Measurements from ENCODE around the gene ALDH3B1.
"Not testable (repeated sequence)": the region's sequence is repeated elsewhere in the genome, so short reads cannot be mapped to it uniquely, and the experiment has no call there.

- TF ChIP-seq CTCF (IDR thresholded peaks at IDR 0.05) = peak in 2 of 3 donors; percentile 55 to 76
- TF ChIP-seq POLR2A (IDR thresholded peaks at IDR 0.05) = not testable (repeated sequence)
Measured at GRCh38 chr11:67993821-67994220, 16.3 kb upstream of the ALDH3B1 start.
